Measurements from ENCODE around the gene TMEM240.
"Not testable (repeated sequence)": the region's sequence is repeated elsewhere in the genome, so short reads cannot be mapped to it uniquely, and the experiment has no call there.

TMEM240 gene

DNA sequence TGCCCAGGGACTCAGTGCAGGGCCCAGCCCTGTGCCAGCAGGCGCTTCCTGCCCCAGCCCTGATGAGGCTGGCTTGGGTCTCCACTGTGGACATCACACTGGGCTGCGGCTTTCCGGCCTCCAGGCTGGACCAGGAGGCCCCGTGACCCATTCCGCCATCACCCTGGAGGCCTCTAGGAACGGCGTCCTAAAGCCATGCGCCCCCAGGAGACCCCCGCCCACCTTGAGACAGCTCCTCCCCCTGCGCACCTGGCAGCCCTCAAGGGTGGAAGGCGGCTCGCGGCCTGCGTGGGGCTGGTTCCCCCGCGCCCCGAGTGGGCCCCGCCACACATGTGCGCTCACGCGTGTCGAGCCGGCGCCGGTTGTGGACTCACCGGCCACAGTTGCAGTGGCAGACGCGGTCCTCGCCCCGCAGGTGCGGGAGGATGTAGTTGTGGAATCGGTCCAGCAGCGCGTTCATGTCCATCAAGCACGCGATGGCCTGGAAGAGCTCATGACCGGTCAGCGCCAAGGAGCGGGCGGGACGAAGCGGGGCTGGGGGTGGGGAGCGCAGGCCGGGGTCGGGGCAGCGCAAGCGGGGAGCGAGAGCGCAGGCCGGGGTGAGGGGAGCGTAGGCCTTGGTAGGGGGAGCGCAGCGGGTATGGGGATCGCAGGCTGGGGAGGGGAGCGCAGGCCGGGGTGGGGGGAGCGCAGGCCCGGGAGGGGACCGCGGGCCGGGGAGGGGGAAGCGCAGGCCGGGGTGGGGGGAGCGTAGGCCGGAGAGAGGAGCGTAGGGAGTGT, 924 bp downstream of the TMEM240 start:
- no peak for DNase-seq

DNA sequence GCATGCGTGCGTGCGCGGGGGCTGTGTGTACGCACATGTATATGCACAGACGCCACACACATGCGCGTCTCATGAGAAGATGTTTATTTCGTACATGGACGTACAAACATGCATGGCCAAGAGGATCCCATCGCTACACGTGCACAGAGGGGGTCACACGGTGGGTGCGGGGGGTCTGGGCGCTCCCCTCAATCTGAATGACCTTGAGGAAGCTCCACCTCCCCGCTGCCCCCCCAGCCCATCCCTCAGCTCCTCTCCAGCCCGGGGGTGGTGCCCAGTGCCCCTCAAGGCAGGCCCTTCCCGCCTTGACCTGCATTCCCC, 1.5 kb downstream of the TMEM240 start:
- no peak for DNase-seq

DNA sequence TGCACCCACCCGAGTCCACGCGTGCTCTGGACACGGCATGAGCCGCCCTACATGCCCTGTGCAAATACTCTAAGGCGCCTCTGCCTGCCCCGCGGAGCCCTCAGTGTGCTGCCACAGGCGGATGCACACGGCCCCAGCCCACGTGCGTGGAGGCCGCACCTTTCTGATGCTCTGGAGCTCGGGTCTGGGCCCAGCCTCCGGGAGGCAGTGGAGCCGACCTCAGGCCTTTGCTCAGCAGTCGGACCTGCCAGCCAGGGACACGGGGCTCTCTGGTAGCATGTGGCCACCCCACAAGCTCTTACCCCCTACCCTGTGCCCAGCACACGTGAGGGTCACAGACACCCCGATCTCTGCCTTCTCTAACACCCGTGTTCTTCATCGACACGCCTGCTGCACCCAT, 2.1 kb downstream of the TMEM240 start:
- DNase-seq: no peak

DNA sequence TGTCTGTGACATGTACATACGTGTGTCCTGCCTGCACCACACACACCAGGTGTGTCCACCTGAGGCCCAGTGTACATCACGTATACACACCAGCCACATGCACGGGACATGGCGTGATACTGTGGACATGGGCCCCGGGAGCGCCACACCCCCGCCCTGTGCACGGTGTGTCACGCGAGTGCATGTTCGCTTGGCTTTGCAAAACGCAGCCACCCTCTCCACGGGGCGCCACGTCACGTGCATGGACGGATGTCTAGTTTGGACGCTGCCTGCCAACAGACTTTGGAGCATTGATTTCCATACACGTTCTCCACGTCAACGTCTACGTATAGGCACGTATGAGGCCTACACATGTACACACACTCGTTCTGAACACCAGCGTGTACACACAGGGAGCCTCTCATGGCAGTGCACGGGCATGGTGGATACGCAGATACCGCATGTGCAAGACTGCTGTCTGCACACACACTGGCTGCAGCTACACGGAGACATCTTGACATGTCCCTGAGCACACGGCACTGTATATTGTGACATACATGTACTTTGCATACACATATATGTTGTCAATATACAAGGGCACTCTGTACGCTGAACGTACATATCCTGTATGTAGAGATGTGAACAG, 2.7 kb downstream of the TMEM240 start:
- DNase-seq: no peak

DNA sequence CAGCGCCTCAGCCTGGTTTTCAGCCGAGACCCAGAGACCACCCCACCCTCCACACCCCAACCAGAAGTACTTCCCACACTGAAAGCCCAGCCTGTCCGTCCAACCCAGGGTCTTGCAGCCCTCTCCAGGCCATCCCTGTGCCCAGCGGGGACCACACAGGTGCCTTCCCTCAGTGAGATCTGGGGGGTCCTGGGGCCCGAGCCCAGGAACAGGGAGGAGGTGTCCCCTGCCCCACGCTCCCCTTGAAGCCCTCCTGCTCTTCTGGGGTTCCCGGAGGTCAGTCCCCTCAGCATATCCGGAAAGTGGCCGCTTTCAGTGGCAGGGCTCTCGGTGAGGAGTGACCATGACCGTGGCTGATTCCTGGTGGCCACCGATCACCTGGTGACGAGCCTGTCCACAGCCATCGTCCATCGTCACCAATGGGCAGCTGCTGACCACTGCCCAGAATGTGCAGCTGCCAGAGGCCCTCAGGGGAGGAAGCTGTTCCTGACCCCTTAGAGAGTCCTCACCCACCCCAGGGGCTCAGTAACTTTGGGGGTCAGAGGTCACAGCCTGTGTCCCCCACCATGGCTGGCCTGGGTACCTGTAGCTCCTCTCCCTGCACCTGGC, 3.4 kb downstream of the TMEM240 start:
- DNase-seq: no peak

DNA sequence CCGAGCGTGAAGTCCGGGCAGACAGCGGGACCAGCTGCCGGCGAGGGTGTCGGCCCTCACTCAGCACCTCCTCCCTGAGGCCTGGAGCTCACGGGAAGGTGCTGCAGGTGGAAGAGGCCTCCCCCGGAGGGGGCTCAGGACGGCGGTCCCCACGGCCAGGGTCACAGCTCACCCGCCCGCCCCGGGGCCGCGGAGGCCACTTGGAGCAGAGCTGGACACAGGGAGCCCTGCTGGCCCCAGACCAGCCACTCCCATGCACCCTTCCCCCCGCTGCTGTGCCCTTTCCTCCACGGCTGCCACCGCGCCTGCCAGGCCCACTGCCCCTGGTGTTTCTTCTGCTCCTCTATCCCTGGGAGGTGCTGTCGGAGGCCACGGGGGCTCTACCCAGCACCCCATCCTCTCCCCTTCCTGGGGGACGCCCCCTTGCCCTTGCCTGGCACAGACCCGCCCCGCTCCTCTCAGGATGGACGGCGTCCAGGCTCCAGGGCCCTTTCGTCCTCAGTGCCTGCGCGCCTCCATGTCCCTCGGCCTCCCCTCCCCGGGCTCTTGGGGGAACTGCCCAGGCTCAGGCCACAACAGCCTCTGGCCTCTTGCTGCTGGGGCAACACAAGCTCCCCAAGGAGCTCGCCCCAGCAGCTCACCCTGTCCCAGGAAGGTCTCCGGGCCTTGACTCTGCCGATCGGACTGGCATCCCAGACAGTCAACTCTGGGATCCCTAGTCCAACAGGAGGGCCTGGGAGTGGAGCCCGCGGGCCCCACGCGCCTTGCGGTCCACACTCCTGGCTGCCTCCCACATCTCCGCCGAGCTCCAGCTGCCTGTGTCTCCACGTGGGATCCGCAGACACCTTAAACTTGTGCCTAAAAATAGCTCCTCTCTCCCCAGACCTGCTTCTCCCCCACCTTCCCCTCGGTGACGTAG, 4.1 kb downstream of the TMEM240 start:
- no peak for DNase-seq

DNA sequence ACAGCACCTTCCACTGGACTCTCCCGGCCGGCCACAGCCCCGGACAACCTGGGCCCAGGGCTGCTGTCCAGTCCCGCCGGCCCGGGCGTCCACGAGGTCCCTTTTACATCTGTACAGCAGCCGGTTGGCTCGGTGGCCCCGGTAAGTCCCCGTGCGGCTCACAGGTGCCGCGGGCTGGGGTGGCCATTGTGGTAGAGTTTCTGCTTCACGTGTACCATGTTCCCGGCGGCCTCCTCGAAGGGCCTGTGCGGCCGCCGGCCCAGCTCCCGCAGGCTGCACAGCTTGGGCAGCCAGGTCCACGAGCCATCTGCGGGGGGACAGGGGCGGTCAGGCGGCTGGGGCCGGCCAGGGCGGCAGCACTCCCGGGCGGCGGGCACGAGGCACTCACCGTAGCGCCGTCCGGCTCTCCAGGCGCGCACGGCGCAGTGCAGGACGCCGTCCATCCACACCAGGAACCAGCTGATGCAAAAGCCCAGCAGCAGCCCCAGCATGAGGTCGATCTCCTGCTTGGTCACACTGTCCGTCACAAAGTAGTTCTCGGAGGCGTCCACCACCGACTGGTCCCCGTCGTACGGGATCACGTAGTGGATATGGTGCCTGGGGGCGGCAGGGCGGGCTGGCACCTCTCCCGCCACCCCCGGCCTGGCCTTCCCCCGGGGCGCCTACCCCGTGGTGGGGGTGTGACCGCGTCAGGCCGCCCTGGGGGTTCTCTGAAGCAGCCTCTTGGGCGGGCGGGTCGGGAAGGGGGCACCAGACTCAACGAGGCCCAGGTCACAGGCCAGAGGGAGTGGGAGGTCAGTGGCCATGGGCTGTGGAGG, 5.0 kb downstream of the TMEM240 start:
- no peak for DNase-seq

DNA sequence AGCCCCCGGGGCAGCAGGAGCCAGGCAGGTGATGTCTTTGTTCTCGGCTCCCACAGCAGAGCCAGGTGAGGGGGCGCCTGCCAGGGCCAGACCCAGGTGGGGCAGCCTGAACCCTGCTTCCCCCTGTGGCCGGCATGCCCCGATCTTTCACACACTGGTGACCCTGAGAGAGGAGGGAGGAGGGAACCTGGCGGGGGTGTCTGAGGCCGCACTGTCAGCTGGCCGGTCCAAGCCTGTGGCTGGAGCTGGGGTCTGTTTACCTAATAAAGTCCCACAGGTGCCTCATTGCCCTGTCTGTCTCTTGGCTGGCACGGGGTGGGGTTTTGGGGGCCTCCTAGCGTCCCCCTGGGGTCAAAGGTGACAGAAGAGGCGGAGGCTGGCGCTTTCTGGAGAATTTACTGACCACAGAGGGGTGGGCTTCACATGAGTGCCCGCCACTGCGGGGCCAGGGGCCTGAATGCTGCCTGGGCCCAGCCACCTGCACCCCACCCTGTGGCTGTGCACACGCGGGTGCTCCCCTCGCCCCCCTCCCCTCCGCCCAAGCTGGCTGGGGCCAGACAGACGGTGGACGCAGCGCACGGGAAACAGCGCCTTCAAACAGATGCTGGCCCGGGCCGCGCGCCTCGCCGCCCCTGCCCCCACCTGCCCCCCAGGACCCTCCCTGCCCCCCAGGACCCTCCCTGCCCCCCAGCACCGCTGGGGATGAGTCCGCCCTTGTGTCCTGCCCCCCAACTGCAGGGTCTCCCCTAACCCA, 5.8 kb downstream of the TMEM240 start:
- DNase-seq: no peak

DNA sequence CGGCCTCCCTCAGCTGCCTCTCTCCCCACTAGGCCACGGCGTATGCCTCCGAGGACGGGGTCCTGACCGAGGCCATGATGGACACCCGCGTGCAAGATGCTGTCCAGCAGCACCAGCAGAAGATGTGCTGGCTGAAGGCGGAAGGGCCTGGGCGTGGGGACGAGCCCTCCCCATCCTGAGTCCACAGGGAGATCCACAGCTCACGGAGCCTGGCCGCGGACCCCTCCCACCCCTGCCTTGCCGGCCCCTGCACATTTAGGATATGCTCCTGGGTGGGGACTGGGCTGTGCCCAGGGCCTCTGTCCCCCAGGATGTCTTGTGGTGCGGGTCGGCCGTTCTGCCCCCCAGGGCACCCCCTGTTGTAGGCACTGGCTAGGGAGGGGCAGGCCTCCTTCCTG, 6.5 kb downstream of the TMEM240 start:
- not testable (repeated sequence) for DNase-seq

DNA sequence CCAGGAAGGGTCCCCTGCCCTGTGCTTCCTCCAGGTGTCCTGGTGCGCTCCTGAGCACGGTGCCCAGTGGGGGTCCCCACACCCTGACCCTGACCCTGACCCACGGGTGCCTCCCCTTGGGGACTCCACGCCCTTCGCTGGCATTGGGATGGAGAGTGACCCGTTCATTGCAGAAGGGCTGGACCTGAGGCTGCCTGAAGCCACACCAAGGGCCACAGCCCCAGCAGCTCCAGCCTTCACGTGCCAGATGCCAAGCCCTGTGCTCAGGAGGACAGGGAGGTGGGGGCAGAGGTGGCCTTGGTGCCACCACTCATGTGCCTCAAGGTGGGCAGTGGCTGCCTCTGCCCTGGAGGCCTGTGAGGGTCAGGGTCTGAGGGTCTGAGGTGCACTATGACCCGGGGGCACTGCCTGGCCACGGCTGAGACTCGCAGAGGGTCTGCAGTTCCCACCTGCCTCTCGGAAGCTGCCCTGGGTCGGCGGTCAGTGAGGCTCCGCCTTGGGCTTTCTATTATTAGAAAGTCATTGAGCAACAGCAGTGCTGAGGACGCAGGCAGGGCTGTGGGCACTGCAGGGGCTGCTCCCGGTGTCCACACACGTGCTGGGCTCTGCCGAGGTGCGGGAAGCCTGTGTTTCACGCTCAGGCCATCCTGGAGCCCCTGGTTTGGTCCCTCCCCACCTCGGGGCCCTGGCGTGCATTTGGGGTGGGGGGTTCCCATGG, 7.1 kb downstream of the TMEM240 start:
- not testable (repeated sequence) for DNase-seq

DNA sequence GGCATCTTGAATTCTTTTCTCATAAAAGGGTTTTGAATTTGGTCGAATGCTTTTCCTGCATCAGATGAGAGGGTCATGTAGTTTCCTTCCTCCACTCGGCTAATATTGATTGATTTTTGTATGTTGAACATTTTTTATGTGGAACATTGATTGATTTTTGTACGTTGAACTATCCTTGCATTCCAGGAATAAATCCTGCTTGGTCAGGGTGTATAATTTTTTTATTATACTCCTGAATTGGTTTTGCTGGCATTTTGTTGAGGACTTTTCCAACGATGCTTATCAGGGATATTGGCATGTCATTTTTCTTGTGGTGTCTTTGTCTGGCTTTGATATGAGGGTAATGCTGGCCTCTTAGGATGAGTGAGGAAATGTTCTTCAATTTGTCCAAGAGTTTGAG, 8.5 kb downstream of the TMEM240 start:
- DNase-seq: no peak

DNA sequence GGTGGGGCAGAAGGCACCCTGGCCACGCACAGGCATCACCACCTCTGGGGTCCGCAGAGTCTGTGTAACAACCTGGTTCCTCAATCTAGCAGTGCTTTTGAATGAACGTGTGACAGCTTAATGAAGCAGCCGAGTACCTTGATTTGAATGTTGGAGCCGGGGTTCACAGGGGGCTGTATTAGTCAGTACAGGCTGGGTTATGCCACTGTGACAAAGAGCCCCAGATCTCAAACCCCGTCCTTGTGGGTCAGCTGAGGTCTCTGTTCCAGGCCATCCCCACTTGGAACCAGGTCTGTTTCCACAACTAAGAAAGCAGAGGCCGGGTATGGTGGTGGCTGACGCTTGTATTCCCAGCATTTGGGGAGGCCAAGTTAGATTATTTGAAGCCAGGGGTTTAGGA, 10.5 kb downstream of the TMEM240 start:
- DNase-seq: no peak

DNA sequence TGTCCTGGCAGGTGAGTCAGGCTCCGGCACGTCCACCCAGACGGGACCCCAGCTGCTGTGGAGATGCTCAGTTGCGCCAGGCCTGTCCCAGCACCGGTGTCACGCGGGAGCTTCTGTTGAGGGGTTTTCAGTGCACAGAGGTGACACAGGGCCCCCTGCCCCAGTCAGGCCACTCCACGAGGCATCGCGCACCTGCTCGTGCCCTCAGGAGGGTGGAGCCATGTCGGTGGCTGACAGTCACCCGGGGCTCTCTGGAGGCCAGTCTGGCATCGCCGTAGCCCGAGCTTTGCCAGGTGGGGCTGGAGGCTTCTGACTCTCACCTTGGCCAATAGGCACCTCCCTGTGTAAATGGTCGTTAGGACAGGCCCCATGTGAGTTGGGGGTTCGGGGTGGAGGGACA, 11.1 kb downstream of the TMEM240 start:
- DNase-seq: no peak

DNA sequence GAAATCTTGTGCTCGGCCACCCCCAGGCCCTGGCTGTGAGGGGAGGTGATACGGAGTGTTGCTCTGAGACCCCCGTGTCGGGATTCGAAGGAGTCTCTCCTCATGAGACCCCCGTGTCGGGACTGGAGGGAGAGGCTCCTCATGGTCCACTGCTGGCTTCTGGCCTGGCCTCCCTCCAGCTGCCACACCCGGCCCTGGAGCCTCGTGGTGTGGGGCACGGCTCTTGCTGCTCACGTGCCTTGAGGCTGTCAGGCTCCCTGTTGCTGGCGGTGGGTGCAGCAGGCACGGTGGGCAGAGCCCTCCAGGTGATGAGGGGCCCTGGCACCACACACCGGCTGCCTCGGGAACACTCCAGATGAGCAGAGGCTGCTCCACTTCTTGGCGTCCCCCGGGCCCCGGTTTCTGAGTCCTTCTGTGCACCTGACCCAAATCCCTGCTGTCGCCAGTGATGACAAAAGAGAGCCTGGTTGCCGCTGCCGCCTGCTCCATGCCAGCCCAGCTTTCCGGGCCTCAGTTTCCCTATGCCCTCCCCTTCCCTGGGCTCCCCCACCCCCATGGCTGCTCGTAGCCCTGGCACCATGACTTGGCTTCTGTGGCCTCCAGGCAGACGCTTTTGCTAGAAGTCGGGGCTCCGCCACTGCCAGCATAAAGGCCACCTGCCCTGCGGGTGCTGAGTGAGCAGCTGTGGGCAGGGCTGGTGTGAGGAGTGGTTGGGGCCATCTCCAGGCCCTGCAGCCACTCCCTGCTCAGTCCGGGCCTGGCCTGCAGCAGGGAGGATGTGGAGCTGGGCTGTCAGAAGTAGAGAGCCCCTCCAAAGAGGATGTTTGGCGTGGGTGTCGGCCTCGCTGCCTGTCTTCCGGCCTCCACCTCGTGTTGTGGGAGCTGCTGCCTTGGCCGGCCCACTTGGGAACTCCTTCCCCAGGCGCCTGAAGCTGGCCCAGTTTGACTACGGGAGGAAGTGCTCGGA, 11.8 kb downstream of the TMEM240 start:
- DNase-seq: no peak

DNA sequence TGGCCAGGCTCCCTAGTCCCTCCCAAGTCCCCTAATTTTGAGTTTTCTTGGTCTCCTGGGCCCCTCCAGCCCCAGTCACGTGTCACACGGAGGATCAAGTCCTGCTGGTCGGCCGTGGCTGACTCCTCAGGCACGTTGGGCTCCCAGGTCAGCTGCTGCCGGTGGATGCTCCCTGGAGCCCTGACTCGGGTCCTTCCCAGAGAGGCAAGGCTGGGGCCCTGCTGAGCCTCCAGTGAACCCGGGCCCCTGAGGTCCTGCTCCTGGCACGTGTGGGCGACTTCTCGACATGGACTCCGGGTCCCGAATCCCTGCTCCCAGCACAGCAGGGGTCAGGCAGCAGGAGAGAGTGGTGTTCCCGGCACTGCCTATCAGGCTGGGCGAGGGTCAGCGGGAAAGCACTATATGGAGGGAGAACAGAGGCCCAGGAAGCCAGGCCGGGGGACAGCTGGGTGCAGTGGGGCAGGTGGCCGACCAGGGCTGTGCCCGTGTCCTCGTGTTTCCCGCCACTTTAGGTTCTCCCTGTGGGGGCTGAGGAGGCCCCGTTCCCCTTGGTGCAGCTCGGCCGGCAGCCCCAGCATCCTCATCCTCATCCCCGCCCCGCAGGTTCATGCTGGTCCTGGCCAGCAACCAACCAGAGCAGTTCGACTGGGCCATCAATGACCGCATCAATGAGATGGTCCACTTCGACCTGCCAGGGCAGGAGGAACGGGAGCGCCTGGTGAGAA, 13.2 kb downstream of the TMEM240 start:
- DNase-seq: no peak

DNA sequence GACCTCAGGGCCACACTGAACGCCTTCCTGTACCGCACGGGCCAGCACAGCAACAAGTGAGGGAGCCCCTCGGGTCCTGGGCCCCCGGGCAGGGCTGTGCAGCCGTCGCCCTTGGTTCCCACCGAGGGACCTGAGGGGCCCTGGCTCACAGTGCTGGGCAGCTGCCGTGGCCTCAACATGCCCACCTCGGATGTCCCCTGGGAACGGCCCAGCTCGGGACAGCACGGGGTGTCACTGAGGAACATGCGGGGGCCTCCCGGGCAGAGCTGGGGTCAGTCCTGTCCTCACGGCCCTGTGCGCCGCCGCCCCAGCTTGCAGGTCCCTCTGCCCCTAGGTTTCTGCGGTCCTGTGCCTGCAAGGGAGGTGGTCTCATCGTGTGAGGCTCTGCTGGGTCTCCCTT, 13.9 kb downstream of the TMEM240 start:
- not testable (repeated sequence) for DNase-seq

DNA sequence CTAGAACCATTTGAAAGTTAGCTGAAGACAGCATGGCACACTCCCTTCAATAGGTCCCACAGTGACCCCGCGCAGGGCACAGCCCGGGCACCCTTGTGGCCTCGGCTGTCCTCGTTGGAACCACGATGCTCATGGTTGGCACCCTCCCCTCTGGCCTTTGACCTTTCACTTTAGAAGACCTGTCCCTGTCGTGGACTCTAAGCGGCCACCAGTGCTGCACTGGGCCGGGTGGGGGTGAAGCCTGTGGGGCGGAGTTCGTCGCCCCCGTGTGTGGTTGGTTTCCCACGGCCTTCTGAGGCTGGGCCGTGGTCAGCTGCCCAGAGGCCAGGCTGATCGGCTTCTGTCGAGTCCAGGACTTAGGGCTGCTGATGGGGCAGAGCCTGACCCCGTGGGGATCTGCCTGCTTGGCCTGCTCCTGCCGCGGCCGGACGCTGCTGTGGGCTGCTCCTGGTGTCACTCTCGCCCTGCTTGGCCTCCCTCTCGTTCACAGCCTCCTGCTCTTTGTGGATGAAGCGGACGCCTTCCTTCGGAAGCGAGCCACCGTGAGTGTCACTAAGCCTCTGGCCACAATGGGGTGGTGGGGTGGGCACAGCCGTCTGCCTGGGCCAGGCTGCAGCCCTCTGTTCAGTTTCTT, 15.6 kb downstream of the TMEM240 start:
- not testable (repeated sequence) for DNase-seq

DNA sequence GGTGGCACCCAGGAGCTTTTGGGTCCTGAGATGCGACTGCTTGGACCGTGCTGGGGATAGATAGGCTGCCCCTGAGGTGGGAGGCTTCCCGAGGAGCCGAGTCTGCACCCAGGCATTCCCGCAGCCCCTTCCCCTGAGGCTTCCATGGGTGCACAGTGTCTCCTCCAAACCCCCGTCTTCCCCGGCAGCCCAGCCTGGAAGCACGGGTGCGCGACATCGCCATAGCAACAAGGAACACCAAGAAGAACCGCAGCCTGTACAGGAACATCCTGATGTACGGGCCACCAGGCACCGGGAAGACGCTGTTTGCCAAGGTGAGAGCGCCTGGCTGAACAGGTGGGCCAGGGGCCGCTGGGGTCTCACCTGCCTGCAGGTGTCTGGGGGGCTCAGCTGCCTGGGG, 16.8 kb downstream of the TMEM240 start:
- not testable (repeated sequence) for DNase-seq

DNA sequence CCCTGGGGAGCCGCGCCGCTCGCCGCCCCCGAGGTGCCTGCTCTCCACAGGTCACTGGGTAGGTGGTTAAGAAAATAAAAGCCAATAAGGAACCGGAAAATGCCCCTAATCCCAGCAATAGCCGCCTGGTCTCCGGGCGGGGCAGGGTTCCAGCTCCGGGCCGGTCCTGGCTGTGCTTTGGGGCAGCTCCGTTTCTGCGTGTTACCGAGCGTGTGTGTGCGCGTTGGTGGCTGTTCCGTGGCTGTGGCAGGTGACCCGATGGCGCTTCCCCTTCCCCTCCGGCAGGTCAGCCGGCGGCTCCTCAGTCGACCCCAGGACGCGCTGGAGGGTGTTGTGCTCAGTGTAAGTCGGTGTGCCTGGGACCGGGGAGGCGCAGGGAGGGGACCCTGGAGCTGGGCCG, 17.2 kb downstream of the TMEM240 start:
- not testable (repeated sequence) for DNase-seq

Data from hematopoietic multipotent progenitor cell treated with erythropoietin and hydrocortisone succinate and interleukin-3 and kit ligand, for 8 days (in vitro differentiated cells).